K562 (cell line): ENCODE data around the gene ZNF559. TPM values are rescaled to one million over a fixed set of nuclear protein-coding genes. Genes with fewer than 3 reads are reported as not detected.
A peak's percentile ranks its signal among the peaks of the same experiment; 100 is the strongest.

Experiments
- ATF7 ChIP-seq: fragments of 450-650 bp; IDR thresholded peaks from 2 replicates; pipeline ENCODE4 v1.7.1; 2014; ENCODE audit warnings: mild to moderate bottlenecking, moderate library complexity
- BCL6 ChIP-seq: fragments of 250-450 bp; sonication (Bioruptor Pico); IDR thresholded peaks from 2 replicates; pipeline ENCODE4 v1.4.0; 2020
- BCOR ChIP-seq: fragments of 450-650 bp; IDR thresholded peaks from 2 replicates; pipeline ENCODE4 v1.6.1; 2016
- CAMTA2 ChIP-seq: fragments of 250-450 bp; sonication (Bioruptor Pico); conservative IDR thresholded peaks from 2 replicates; pipeline ENCODE4 v1.5.1; 2022
- CBFA2T2 ChIP-seq: fragments of 450-650 bp; conservative IDR thresholded peaks from 2 replicates; pipeline ENCODE4 v1.6.1; 2017; ENCODE audit warnings: mild to moderate bottlenecking
- CBX5 ChIP-seq: IDR thresholded peaks from 2 replicates; pipeline ENCODE4 v1.6.1; 2014; ENCODE audit warnings: low read depth, borderline replicate concordance
- FOXK1 ChIP-seq: sonication (generic); formaldehyde crosslinking; IDR thresholded peaks from 2 replicates; pipeline ENCODE4 v1.8.0; 2022; ENCODE audit warnings: missing genetic modification reagents, mild to moderate bottlenecking, borderline replicate concordance
- GABPB1 ChIP-seq: sonication (generic); formaldehyde crosslinking; IDR thresholded peaks from 2 replicates; pipeline ENCODE4 v1.8.0; 2022; ENCODE audit warnings: mild to moderate bottlenecking, missing genetic modification reagents
- MAFK ChIP-seq: IDR thresholded peaks from 2 replicates; pipeline ENCODE4 v1.6.1; 2011; ENCODE audit warnings: low read length, improper control_type of control experiment
- MED1 ChIP-seq: sonication (generic); formaldehyde crosslinking; IDR thresholded peaks from 2 replicates; pipeline ENCODE4 v1.8.1; 2023; ENCODE audit warnings: missing genetic modification reagents, borderline replicate concordance
- OTX1 ChIP-seq: fragments of 450-650 bp; formaldehyde crosslinking; IDR thresholded peaks from 2 replicates; pipeline ENCODE4 v1.4.0; 2022; ENCODE audit warnings: mild to moderate bottlenecking
- RBM17 ChIP-seq: fragments of 200-400 bp; formaldehyde crosslinking; IDR thresholded peaks from 2 replicates; pipeline ENCODE4 v1.6.1; 2017; ENCODE audit warnings: low read depth, mild to moderate bottlenecking, low read length, borderline replicate concordance
- RNF219 ChIP-seq: fragments of 250-450 bp; sonication (Bioruptor Pico); IDR thresholded peaks from 2 replicates; pipeline ENCODE4 v1.5.0; 2022; ENCODE audit warnings: mild to moderate bottlenecking
- SRSF9 ChIP-seq: fragments of 200-400 bp; formaldehyde crosslinking; IDR thresholded peaks from 2 replicates; pipeline ENCODE4 v1.6.1; 2017; ENCODE audit warnings: low read depth, low read length, borderline replicate concordance
- STAT6 ChIP-seq: sonication (generic); formaldehyde crosslinking; IDR thresholded peaks from 2 replicates; pipeline ENCODE4 v1.8.1; 2023; ENCODE audit warnings: mild to moderate bottlenecking, missing genetic modification reagents
- ZBTB34 ChIP-seq: fragments of 250-450 bp; sonication (Bioruptor Pico); IDR thresholded peaks from 2 replicates; pipeline ENCODE4 v1.8.0; 2021; ENCODE audit warnings: mild to moderate bottlenecking, moderate library complexity
- ZNF174 ChIP-seq: fragments of 250-450 bp; sonication (Bioruptor Pico); IDR thresholded peaks from 2 replicates; pipeline ENCODE4 v1.4.0; 2020; ENCODE audit warnings: mild to moderate bottlenecking
- ZNF212 ChIP-seq: fragments of 450-650 bp; formaldehyde crosslinking; IDR thresholded peaks from 2 replicates; pipeline ENCODE4 v1.4.0; 2020; ENCODE audit warnings: mild to moderate bottlenecking
- ZNF23 ChIP-seq: fragments of 250-450 bp; sonication (Bioruptor Pico); IDR thresholded peaks from 2 replicates; pipeline ENCODE4 v1.4.0; 2020; ENCODE audit warnings: mild to moderate bottlenecking
- ZNF232 ChIP-seq: sonication (generic); formaldehyde crosslinking; IDR thresholded peaks from 2 replicates; pipeline ENCODE4 v1.8.0; 2022; ENCODE audit warnings: mild to moderate bottlenecking, missing genetic modification reagents
- ZNF444 ChIP-seq: fragments of 250-450 bp; sonication (Bioruptor Pico); IDR thresholded peaks from 2 replicates; pipeline ENCODE4 v1.4.0; 2020; ENCODE audit warnings: mild to moderate bottlenecking, moderate library complexity
- ZNF584 ChIP-seq: fragments of 200-800 bp; sonication (Bioruptor generic); IDR thresholded peaks from 2 replicates; pipeline ENCODE4 v1.6.1; 2016; ENCODE audit warnings: low read depth, mild to moderate bottlenecking, missing genetic modification characterization, missing compliant biosample characterization
- polyA plus RNA-seq, 8 experiments: library from polyadenylated mRNA; depleted of rRNA in 4 of 8; stranded (reverse) in 5 of 8; unstranded in 3 of 8; fragments of >200 nt; fragmentation: Nextera tagmentation in 2 of 8; fragmentation: Illumina TruSeq in 1 of 8; extraction: Ambion mirVana in 2 of 8; extraction: Trizol in 1 of 8; gene quantifications; 2 replicates each; pipeline versions ENCODE4 v1.2.1 to v1.2.3, GENCODE V29; 2011 to 2014; ENCODE audit warnings: inconsistent platforms in 1 of 8, missing spikeins in 1 of 8
- total RNA-seq, 7 experiments: library from RNA; depleted of rRNA in 6 of 7; stranded (reverse); fragments of >200 nt in 6 of 7; fragmentation: Illumina TruSeq in 2 of 7; extraction: Trizol in 2 of 7; gene quantifications; 2 replicates each; pipeline versions ENCODE4 v1.2.1 to v1.2.3, GENCODE V29; 2011 to 2021; ENCODE audit warnings: low replicate concordance in 1 of 7

Gene ZNF559
- total and polyA plus RNA-seq, 9 of the 15 experiments (the other 6 are each of a cell fraction or from before 2014, with no cell fraction given), result 4.0 to 21.5 (median 11.5) TPM

GRCh38 chr19:9309139-9309973 is 14.6 kb upstream of the ZNF559 start, which contains the start of gene ZNF699 (continued):
- TF ChIP-seq CBFA2T2, result no peak
- TF ChIP-seq MAFK, result no peak
- no peak for TF ChIP-seq ZNF232 (CRISPR knock-in tag)
- TF ChIP-seq ZBTB34 (CRISPR knock-in tag), result no peak
- TF ChIP-seq RBM17, result no peak
- no peak for TF ChIP-seq ZNF23 (CRISPR knock-in tag)
- TF ChIP-seq CBX5, result no peak
- peak; percentile 91 for TF ChIP-seq BCOR
- no peak for TF ChIP-seq ZNF444
- TF ChIP-seq BCL6 (CRISPR knock-in tag), result no peak
- TF ChIP-seq ZNF174, result no peak
- no peak for TF ChIP-seq STAT6
- no peak for TF ChIP-seq ZNF212
- TF ChIP-seq ATF7, result peak; percentile 61
- TF ChIP-seq GABPB1, result peak; percentile 42; the same call in 1 of the 2 replicates
- no peak for TF ChIP-seq OTX1
- TF ChIP-seq SRSF9, result no peak
- no peak for TF ChIP-seq FOXK1 (CRISPR knock-in tag)
- no peak for TF ChIP-seq CAMTA2 (CRISPR knock-in tag)
- no peak for TF ChIP-seq ZNF584
- no peak for TF ChIP-seq MED1 (CRISPR knock-in tag)
- no peak for TF ChIP-seq RNF219 (CRISPR knock-in tag)
